GM12891 (cell line): ENCODE data around the gene PGLYRP2.

Source experiments
- PAX5 ChIP-seq: IDR thresholded peaks from 2 replicates; pipeline ENCODE4 v1.6.1; 2011; ENCODE audit warnings: low read length, moderate library complexity, mild to moderate bottlenecking; ENCODE audit not compliant: insufficient read depth, severe bottlenecking
- POLR2A ChIP-seq: IDR thresholded peaks from 2 replicates; pipeline ENCODE4 v1.6.1; 2011; ENCODE audit warnings: low read depth, low read length, control low read depth
- POLR2AphosphoS5 ChIP-seq: IDR thresholded peaks from 2 replicates; pipeline ENCODE4 v1.6.1; 2011; ENCODE audit warnings: low read depth, low read length, control low read depth
- SPI1 ChIP-seq: IDR thresholded peaks from 2 replicates; pipeline ENCODE4 v1.6.1; 2011; ENCODE audit warnings: low read depth, low read length, control low read depth
- TAF1 ChIP-seq: IDR thresholded peaks from 2 replicates; pipeline ENCODE4 v1.6.1; 2011; ENCODE audit warnings: low read depth, low read length, control low read depth

DNA sequence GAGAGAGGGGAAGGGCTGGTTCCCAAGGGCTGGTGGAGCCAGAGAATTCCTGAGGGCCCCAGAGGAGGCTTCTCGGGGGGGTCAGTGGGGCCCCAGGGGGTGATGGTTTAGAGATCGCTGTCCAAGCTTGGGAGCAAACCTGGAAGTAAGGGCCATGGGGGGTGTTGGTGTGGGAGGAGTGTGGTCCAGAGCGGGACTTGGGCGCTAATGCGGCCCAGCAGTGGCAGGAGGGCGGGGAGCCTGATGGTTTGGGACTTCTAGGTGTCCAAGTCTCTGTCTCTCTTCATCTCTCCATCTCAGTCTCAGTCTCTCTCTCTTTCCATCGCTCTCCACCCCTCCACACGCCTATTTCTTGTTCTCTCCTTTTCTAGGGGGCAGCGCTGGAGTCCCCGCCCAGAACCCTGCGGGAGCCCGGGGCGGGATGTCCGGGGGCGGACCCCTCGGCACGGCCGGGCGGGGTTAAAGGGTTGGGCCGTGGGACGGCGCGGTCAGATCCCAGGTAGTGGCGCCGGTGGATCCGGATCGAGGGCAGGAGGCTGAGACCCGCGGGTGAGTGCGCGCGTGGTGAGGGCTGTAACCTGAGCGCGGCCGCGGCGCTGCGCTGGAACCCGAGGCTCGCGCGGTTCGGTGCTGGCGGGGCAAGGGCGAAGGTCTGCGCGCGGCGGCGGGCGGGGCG lies 28.9 kb upstream of the PGLYRP2 start, which contains the start of gene CYP4F22:
- no peak for TF ChIP-seq SPI1
- no peak for TF ChIP-seq POLR2A
- no peak for TF ChIP-seq POLR2AphosphoS5
- TF ChIP-seq TAF1: no peak
- TF ChIP-seq PAX5: no peak
